Testis (tissue), 3 donors: ENCODE data around the gene NRF1. TPM values are rescaled to one million over a fixed set of nuclear protein-coding genes. Genes with fewer than 3 reads are reported as not detected.
"Not testable (repeated sequence)": the region's sequence is repeated elsewhere in the genome, so short reads cannot be mapped to it uniquely, and the experiment has no call there.

Source experiments
- DNase-seq: peaks from one replicate; pipeline ENCODE4 v3.0.0-alpha.2; 2019
- H3K27ac ChIP-seq, 2 donors: fragments of 200-600 bp; sonication (generic); one replicate each; pipeline ENCODE4 v1.5.1; 2019
- H3K27me3 ChIP-seq: fragments of 200-600 bp; sonication (generic); one replicate; pipeline ENCODE4 v1.5.1; 2019
- H3K36me3 ChIP-seq: fragments of 200-600 bp; sonication (generic); one replicate; pipeline ENCODE4 v1.5.1; 2017; ENCODE audit warnings: low read depth; ENCODE audit errors: missing control alignments
- H3K4me1 ChIP-seq: fragments of 200-600 bp; sonication (generic); one replicate; pipeline ENCODE4 v1.5.1; 2019
- H3K4me3 ChIP-seq, 2 donors: fragments of 200-600 bp; sonication (generic); one replicate each; pipeline ENCODE4 v1.5.1; 2017 to 2019
- H3K9me3 ChIP-seq: fragments of 200-600 bp; sonication (generic); one replicate; pipeline ENCODE4 v1.5.1; 2017
- CTCF ChIP-seq, 3 experiments: fragments of 450-650 bp in 2 of 3; fragments of 200-600 bp in 1 of 3; sonication (generic) in 1 of 3; IDR thresholded peaks; one replicate each; pipeline ENCODE4 v1.5.1; 2016 to 2019; ENCODE audit warnings: antibody characterized with exemption in 3 of 3, mild to moderate bottlenecking in 2 of 3, moderate library complexity in 1 of 3
- POLR2A ChIP-seq: fragments of 450-650 bp; IDR thresholded peaks from one replicate; pipeline ENCODE4 v1.6.1; 2017; ENCODE audit warnings: antibody characterized with exemption, mild to moderate bottlenecking, moderate library complexity
- WGBS, 2 donors: methylation state at CpG; one replicate each; pipeline ENCODE4 v1.1.5; 2018; 5-methylcytosine and 5-hydroxymethylcytosine counted together
- intact Hi-C: fragments of 100-400 bp; cut with DNase I; formaldehyde crosslinking; loops from one replicate; pipeline ENCODE4 v1.15.1; 2023; ENCODE audit warnings: low total_unique reads
- polyA plus RNA-seq: library from polyadenylated mRNA; stranded (reverse); fragments of 350-450 nt; fragmentation: Illumina TruSeq; extraction: RNeasy Lipid Tissue Mini Kit (QIAGEN cat#74804); gene quantifications from one replicate; pipeline ENCODE4 v1.2.3, GENCODE V29; 2014; ENCODE audit warnings: low read depth, low replicate concordance; ENCODE audit not compliant: insufficient read depth
- total RNA-seq, 2 donors: library from RNA; depleted of rRNA; stranded (reverse); fragments of >200 nt; gene quantifications; one replicate each; pipeline ENCODE4 v1.2.3, GENCODE V29; 2016

The NRF1 gene
- total and polyA plus RNA-seq, 3 donors from 2014 or later = 16.9 to 41.6 (median 26.9) TPM

- Histone ChIP-seq H3K27me3 (no peaks in the 10 kb centered on the region), H3K27ac (no peak overlapping the region), H3K36me3 (no peaks in the 10 kb centered on the region), H3K9me3 (no peaks in the 10 kb centered on the region), H3K4me1 (no peaks in the 10 kb centered on the region), H3K4me3 (no peak overlapping the region)
- intact Hi-C loops = no loop called here
- DNase-seq = no peak
- WGBS, 2 donors = 92 to 93% methylated on average over 2 of the region's 2 CpGs
- TF ChIP-seq CTCF (IDR thresholded peaks at IDR 0.05) = no peak
- no peak for TF ChIP-seq POLR2A
Measured at GRCh38 chr7:129576138-129576537, 35.4 kb upstream of the NRF1 start.

GRCh38 chr7:129578829-129579228 lies 32.7 kb upstream of the NRF1 start:
- TF ChIP-seq POLR2A (no peak), CTCF (IDR thresholded peaks at IDR 0.05) (no peak)
- no peak for DNase-seq
- 92 to 98% methylated on average over 6 to 12 of the region's 12 CpGs for WGBS, 2 donors
- Histone ChIP-seq H3K27me3 (no peaks in the 10 kb centered on the region), H3K9me3 (no peaks in the 10 kb centered on the region), H3K27ac (no peak overlapping the region), H3K4me1 (no peaks in the 10 kb centered on the region), H3K36me3 (no peaks in the 10 kb centered on the region), H3K4me3 (no peak overlapping the region)
- intact Hi-C loops = no loop called here

GRCh38 chr7:129586179-129586578 lies 25.3 kb upstream of the NRF1 start:
- WGBS, 2 donors = 84 to 97% methylated on average over 5 of the region's 5 CpGs

GRCh38 chr7:129588268-129588667 lies 23.3 kb upstream of the NRF1 start:
- no peaks in the 10 kb centered on the region for H3K27me3 ChIP-seq
- no peak overlapping the region for H3K27ac ChIP-seq
- H3K36me3 ChIP-seq = no peaks in the 10 kb centered on the region
- no peaks in the 10 kb centered on the region for H3K9me3 ChIP-seq
- DNase-seq = no peak
- H3K4me3 ChIP-seq = no peak overlapping the region
- intact Hi-C loops = no loop called here
- TF ChIP-seq POLR2A (no peak), CTCF (IDR thresholded peaks at IDR 0.05) (no peak)
- no peaks in the 10 kb centered on the region for H3K4me1 ChIP-seq

More at GRCh38 chr7:129586179-129586578, 25.3 kb upstream of the NRF1 start:
- H3K4me3 ChIP-seq, H3K27ac ChIP-seq, DNase-seq, H3K27me3 ChIP-seq, H3K9me3 ChIP-seq, H3K36me3 ChIP-seq, intact Hi-C loops, H3K4me1 ChIP-seq: not testable (repeated sequence)

GRCh38 chr7:129591868-129592267 lies 19.7 kb upstream of the NRF1 start:
- H3K27me3 ChIP-seq = no peaks in the 10 kb centered on the region
- TF ChIP-seq CTCF (IDR thresholded peaks at IDR 0.05) (no peak), POLR2A (no peak)
- DNase-seq = no peak
- no peaks in the 10 kb centered on the region for H3K36me3 ChIP-seq
- H3K27ac ChIP-seq = no peak overlapping the region
- H3K4me1 ChIP-seq = no peaks in the 10 kb centered on the region
- no peaks in the 10 kb centered on the region for H3K9me3 ChIP-seq
- 84 to 88% methylated on average over 4 of the region's 4 CpGs for WGBS, 2 donors
- no peak overlapping the region for H3K4me3 ChIP-seq
- intact Hi-C loops = no loop called here

- H3K27ac ChIP-seq, intact Hi-C loops: not testable (repeated sequence)
- WGBS, 2 donors = 75 to 86% methylated on average over 6 of the region's 6 CpGs
Measured at GRCh38 chr7:129596386-129596785, 15.1 kb upstream of the NRF1 start.

More at GRCh38 chr7:129596386-129596785, 15.1 kb upstream of the NRF1 start:
- not testable (repeated sequence) for H3K4me3 ChIP-seq, H3K36me3 ChIP-seq, DNase-seq, H3K4me1 ChIP-seq, H3K9me3 ChIP-seq, H3K27me3 ChIP-seq
